Duodenal mucosa (tissue), 2 donors: ENCODE measurements around the gene IL24.

ENCODE experiments used
- H3K27ac ChIP-seq: one replicate; pipeline ENCODE4 v1.7.0; 2013; ENCODE audit warnings: low read depth, low read length
- H3K27me3 ChIP-seq, 2 donors: one replicate each; pipeline ENCODE4 v1.7.0; 2013; ENCODE audit warnings: low read length in 2 of 2, control low read depth in 1 of 2; ENCODE audit not compliant: insufficient read depth in 2 of 2, control insufficient read depth in 1 of 2
- H3K36me3 ChIP-seq, 2 donors: one replicate each; pipeline ENCODE4 v1.7.0; 2013; ENCODE audit warnings: low read length in 2 of 2, control low read depth in 1 of 2; ENCODE audit not compliant: insufficient read depth in 2 of 2, control insufficient read depth in 1 of 2
- H3K4me1 ChIP-seq, 2 donors: one replicate each; pipeline ENCODE4 v1.7.0; 2013; ENCODE audit warnings: low read length in 2 of 2, control low read depth in 1 of 2; ENCODE audit not compliant: insufficient read depth in 2 of 2, control insufficient read depth in 1 of 2
- H3K4me3 ChIP-seq, 2 donors: one replicate each; pipeline ENCODE4 v1.7.0; 2013; ENCODE audit warnings: low read length in 2 of 2, low read depth in 1 of 2
- H3K9ac ChIP-seq, 2 donors: one replicate each; pipeline ENCODE4 v1.7.0; 2013; ENCODE audit warnings: low read length in 2 of 2, low read depth in 1 of 2
- H3K9me3 ChIP-seq, 2 donors: one replicate each; pipeline ENCODE4 v1.7.0; 2013; ENCODE audit warnings: low read length in 2 of 2, control low read depth in 1 of 2; ENCODE audit not compliant: control insufficient read depth in 1 of 2

The IL24 gene

DNA sequence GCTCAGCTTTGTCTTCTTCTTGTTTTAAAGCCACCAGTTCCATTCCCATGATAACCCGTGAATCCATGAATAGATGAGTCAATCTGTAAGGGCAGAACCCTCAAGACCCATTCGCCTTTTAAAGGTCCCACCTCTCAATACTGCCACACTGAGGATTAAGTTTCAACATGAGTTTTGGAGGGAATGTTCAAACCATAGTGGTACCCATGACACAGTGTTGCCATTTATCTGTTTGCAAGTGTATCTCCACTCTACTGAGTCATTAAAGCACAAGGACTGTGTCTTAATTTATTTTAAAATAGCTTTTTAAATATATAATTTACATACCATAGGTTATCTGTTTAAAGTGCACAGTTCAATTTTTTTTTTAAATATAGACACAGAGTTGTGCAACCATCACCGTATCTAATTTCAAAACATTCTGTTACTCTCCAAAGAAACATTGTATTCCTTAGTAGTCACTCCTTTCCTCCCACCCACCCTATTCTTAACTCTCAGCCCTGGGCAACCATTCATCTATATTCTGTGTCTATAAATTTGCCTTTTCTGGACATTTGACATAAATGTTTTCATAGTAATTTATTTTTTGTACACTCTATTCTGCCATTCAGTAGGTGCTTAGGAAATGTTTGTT lies 4.8 kb upstream of the IL24 start:
- Histone ChIP-seq H3K36me3 (no peaks in the 10 kb centered on the region), H3K9ac (no peak overlapping the region), H3K4me3 (no peak overlapping the region), H3K4me1 (peaks cover 7% of the 10 kb centered on the region in 2 donors), H3K9me3 (no peaks in the 10 kb centered on the region), H3K27me3 (no peaks in the 10 kb centered on the region), H3K27ac (no peak overlapping the region)

- Histone ChIP-seq H3K27me3 (no peaks in the 10 kb centered on the region), H3K4me1 (peaks cover 7% of the 10 kb centered on the region in 2 donors), H3K9me3 (no peaks in the 10 kb centered on the region), H3K4me3 (no peak overlapping the region), H3K36me3 (no peaks in the 10 kb centered on the region), H3K9ac (no peak overlapping the region), H3K27ac (no peak overlapping the region)
Measured at GRCh38 chr1:206893380-206893779, 3.9 kb upstream of the IL24 start.

DNA sequence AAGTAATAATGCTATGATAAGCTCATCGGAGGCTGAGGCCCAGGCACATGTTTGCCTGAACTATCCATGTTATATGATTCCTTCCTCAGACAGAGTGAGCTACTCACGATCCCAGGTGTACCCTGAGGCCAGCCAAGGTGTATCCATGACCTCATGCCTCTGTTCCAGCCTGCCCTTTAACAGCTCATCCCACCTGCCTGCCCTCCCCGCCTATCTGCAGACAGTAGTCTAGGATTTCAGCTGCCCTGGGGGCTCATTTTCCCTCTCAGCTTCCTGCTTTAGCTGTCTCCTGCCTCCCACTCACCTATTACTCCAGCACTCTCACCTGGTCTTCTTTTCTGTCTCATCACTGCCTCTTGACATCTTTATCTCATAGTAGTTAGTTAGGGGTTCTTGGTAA lies 1.9 kb upstream of the IL24 start:
- no peaks in the 10 kb centered on the region for H3K27me3 ChIP-seq
- H3K36me3 ChIP-seq: no peaks in the 10 kb centered on the region
- no peak overlapping the region for H3K27ac ChIP-seq
- peaks cover 7% of the 10 kb centered on the region in 2 donors for H3K4me1 ChIP-seq
- no peaks in the 10 kb centered on the region for H3K9me3 ChIP-seq
- no peak overlapping the region for H3K4me3 ChIP-seq
- no peak overlapping the region for H3K9ac ChIP-seq

GRCh38 chr1:206895837-206896242 lies 1.4 kb upstream of the IL24 start:
- H3K27me3 ChIP-seq: no peaks in the 10 kb centered on the region
- no peaks in the 10 kb centered on the region for H3K9me3 ChIP-seq
- H3K27ac ChIP-seq: no peak overlapping the region
- no peaks in the 10 kb centered on the region for H3K36me3 ChIP-seq
- H3K4me1 ChIP-seq: peaks cover 2 to 3% of the 10 kb centered on the region in 2 donors
- H3K4me3 ChIP-seq: no peak overlapping the region
- no peak overlapping the region for H3K9ac ChIP-seq

DNA sequence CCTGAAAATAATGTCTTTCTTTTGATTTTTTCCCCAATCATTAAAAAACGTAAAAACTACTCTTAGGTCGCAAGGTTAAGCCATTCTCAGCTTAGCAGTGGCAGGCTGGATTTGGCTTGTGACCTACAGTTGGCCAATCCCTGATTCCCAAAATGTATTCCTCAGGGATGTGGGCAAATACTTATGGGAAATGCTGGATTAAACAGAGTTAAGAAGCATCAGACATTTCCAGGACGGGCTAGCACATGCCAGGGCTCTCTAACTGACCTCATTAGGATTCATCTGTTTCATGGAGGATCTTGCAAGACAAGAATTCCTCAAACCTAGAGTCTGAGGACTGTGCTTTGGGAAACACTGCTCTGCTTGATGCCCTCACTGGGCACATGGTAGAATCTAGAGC lies 982 bp upstream of the IL24 start:
- Histone ChIP-seq H3K36me3 (no peaks in the 10 kb centered on the region), H3K27me3 (no peaks in the 10 kb centered on the region), H3K9me3 (no peaks in the 10 kb centered on the region), H3K9ac (no peak overlapping the region), H3K4me1 (no peaks in the 10 kb centered on the region), H3K4me3 (no peak overlapping the region), H3K27ac (no peak overlapping the region)

DNA sequence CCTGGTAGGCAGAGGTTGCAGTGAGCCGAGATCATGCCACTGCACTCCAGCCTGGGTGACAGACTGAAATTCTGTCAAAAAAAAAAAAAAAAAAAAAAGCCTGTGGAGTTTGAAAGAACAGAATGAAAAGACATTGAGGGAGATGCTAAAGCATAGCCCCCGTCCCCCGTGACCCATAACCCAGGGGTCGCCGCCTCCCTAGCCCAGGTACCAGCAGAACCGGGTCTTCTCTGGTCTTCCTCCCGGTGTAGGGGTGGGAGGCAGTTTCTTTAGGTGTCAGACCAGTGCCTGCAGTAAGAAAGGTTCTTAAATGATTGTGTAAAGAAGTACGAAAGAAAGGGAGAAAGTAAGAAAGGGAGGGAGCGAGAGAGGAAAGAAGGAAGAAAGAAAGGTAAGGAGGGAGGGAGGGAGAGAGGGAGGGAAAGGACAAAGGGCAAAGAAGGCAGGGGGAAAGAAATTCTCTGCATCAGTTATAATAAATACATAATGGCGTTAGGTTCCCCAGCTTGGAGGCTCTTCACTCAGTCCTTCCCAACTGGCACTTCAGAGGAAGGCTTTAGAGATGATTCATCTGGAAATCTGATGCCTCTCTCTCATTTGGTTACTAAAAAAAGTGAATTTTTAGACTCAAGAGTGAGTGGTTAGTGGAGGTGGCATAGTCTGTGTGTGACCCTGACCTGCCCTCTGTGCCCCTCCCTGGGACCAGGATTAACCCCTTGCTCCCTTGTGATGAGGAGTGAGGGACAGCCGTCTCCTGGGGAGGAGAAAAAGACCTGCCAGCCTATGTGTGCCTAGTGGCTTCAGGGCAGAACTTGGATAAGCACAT lies 1.1 kb downstream of the IL24 start:
- H3K9ac ChIP-seq: no peak overlapping the region
- no peaks in the 10 kb centered on the region for H3K9me3 ChIP-seq
- H3K4me3 ChIP-seq: no peak overlapping the region
- H3K36me3 ChIP-seq: no peaks in the 10 kb centered on the region
- H3K27me3 ChIP-seq: no peaks in the 10 kb centered on the region
- no peaks in the 10 kb centered on the region for H3K4me1 ChIP-seq
- no peak overlapping the region for H3K27ac ChIP-seq

DNA sequence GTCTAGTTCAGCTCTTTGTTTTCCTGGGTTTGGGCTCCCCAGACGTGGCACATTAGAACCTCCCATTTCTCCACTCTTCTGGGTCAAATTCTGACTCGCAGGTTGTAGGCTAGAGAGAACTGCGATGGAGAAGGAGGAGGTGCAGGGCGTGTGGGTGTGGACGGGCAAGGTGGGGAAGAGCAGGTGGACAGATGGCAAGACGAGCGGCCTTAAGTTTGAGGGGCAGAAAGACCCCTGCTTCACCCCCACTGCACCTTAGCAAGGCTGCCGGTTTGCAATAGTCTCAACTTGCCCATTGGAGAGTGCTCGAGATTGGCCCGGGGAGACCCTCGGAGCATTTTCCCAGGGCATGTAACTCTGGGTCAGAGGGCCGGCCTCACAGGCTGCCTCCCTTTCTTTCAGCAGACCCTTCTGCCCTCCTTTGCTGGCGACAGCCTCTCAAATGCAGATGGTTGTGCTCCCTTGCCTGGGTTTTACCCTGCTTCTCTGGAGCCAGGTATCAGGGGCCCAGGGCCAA lies 1.7 kb downstream of the IL24 start:
- H3K4me1 ChIP-seq: no peaks in the 10 kb centered on the region
- no peaks in the 10 kb centered on the region for H3K36me3 ChIP-seq
- H3K27ac ChIP-seq: no peak overlapping the region
- H3K9me3 ChIP-seq: no peaks in the 10 kb centered on the region
- H3K4me3 ChIP-seq: no peak overlapping the region
- no peaks in the 10 kb centered on the region for H3K27me3 ChIP-seq
- H3K9ac ChIP-seq: no peak overlapping the region

DNA sequence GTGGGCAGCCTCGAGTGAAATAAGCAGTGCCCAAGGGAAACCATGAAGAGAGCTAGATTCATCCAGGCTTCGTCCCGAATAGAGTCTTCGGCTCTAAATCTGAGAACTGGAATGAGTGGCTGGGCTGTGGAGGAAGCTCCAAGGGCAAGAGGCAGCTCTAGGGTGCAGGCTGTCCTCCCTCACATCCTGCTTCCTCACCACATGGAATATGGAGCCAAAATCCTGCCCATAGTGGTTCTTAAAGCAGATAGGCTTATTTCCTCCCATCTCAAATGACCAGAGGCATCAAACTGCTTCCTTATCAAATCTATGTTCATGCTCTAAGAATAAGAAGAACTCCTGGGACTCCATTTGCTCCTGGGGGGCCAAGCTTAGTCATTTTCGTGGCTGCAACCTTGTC lies 2.5 kb downstream of the IL24 start:
- Histone ChIP-seq H3K36me3 (peaks cover 0 to 3% of the 10 kb centered on the region in 2 donors), H3K27ac (no peak overlapping the region)

DNA sequence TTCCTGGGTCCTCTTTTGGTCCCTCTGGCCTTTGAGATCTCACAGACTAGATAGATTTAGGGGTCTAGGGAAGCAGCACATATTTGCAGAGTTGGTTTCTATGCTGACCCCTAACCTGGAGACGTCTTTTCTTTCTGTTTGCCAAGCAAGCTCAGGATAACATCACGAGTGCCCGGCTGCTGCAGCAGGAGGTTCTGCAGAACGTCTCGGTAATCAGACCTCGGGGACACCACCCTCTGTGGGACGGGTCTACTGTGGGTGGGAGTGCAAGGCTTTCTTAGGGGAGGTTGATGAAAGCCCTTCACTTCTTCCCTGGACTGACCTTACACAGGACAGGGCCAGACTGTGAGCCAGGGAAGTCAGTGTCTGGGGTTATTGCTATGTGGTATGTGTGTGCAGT lies 2.9 kb downstream of the IL24 start:
- no peaks in the 10 kb centered on the region for H3K27me3 ChIP-seq
- H3K4me1 ChIP-seq: no peaks in the 10 kb centered on the region
- H3K36me3 ChIP-seq: peaks cover 0 to 4% of the 10 kb centered on the region in 2 donors
- no peak overlapping the region for H3K4me3 ChIP-seq
- no peaks in the 10 kb centered on the region for H3K9me3 ChIP-seq
- no peak overlapping the region for H3K27ac ChIP-seq
- no peak overlapping the region for H3K9ac ChIP-seq

More for the DNA sequence above, 2.5 kb downstream of the IL24 start:
- Histone ChIP-seq H3K9me3 (no peaks in the 10 kb centered on the region), H3K27me3 (no peaks in the 10 kb centered on the region), H3K4me3 (no peak overlapping the region), H3K4me1 (no peaks in the 10 kb centered on the region), H3K9ac (no peak overlapping the region)

DNA sequence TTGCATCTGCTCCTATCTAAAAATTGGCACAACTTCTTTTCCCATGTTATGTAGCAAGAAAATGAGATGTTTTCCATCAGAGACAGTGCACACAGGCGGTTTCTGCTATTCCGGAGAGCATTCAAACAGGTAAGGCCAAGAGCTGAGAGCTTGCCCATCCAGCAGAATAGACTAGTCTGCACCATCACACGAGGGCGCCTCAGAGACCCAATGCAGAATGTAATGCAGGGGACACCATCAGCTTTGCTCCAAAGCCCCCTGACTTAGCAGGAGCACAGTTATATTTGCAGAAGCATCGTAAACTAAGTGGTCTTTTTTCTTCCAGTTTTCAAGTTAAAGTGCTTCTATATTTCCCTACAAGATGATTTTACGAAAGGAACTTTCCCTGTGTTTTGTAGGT lies 4.7 kb downstream of the IL24 start:
- Histone ChIP-seq H3K9me3 (no peaks in the 10 kb centered on the region), H3K4me1 (no peaks in the 10 kb centered on the region), H3K9ac (no peak overlapping the region), H3K27me3 (no peaks in the 10 kb centered on the region), H3K27ac (no peak overlapping the region), H3K4me3 (no peak overlapping the region), H3K36me3 (peaks cover 0 to 4% of the 10 kb centered on the region in 2 donors)
